IMR-90 (cell line): ENCODE data around the gene SP140L. TPM values are rescaled to one million over a fixed set of nuclear protein-coding genes. Genes with fewer than 3 reads are reported as not detected.

Source experiments
- ATAC-seq: fragments of 200-7000 bp; cut with Tn5 transposase; 2 replicates; pipeline ENCODE4 v1.9.1; 2020; ENCODE audit warnings: low read depth, mild to moderate bottlenecking, moderate library complexity
- BruUV-seq: library from RNA; stranded (reverse); fragments of 400-500 nt; replicated peaks from 2 replicates; lab custom pipeline; 2021; lab: Mats Ljungman, UMichigan
- CTCF ChIA-PET: fragments of 300-600 bp; formaldehyde crosslinking; extraction: SDS; loops from one replicate; lab custom pipeline; 2021; ENCODE audit warnings: antibody characterized with exemption; lab: Yijun Ruan, JAX
- POLR2A ChIA-PET: fragments of 300-600 bp; sonication (Branson Sonifier 250); formaldehyde crosslinking; loops from one replicate; lab custom pipeline; 2022; ENCODE audit warnings: antibody characterized with exemption; ENCODE audit not compliant: unreplicated experiment; lab: Charles Lee
- DNase-seq: peaks from one replicate; pipeline ENCODE4 v3.0.0; 2013
- H2AFZ ChIP-seq: replicated peaks from 2 replicates; pipeline ENCODE3; 2013; ENCODE audit warnings: low read length, mild to moderate bottlenecking; ENCODE audit not compliant: poor library complexity
- H2AK5ac ChIP-seq: 2 replicates; pipeline ENCODE4 v1.6.1; 2013; ENCODE audit warnings: low read depth, low read length, inconsistent platforms
- H2AK9ac ChIP-seq: replicated peaks from 2 replicates; pipeline ENCODE3; 2013; ENCODE audit warnings: mild to moderate bottlenecking, low read depth, low read length, moderate library complexity; ENCODE audit not compliant: poor library complexity
- H2BK120ac ChIP-seq: 2 replicates; pipeline ENCODE4 v1.6.1; 2013; ENCODE audit warnings: low read depth, low read length, inconsistent platforms
- H2BK15ac ChIP-seq: 3 replicates; pipeline ENCODE4 v1.6.1; 2013; ENCODE audit warnings: low read depth, low read length, inconsistent platforms
- H2BK20ac ChIP-seq: 2 replicates; pipeline ENCODE4 v1.6.1; 2013; ENCODE audit warnings: low read depth, mild to moderate bottlenecking, inconsistent platforms, low read length, moderate library complexity
- H2BK5ac ChIP-seq: 2 replicates; pipeline ENCODE4 v1.6.1; 2013; ENCODE audit warnings: mild to moderate bottlenecking, low read depth, low read length, inconsistent platforms; ENCODE audit not compliant: poor library complexity, severe bottlenecking
- H3K14ac ChIP-seq: replicated peaks from 2 replicates; pipeline ENCODE4 v1.6.1; 2013; ENCODE audit warnings: low read depth, low read length, inconsistent platforms
- H3K18ac ChIP-seq: 2 replicates; pipeline ENCODE4 v1.6.1; 2013; ENCODE audit warnings: low read depth, low read length, control low read depth
- H3K23ac ChIP-seq: 2 replicates; pipeline ENCODE4 v1.6.1; 2013; ENCODE audit warnings: low read depth, low read length, inconsistent platforms
- H3K27ac ChIP-seq: 2 replicates; pipeline ENCODE4 v1.5.1; 2013; ENCODE audit warnings: mild to moderate bottlenecking, control low read depth, low read length; ENCODE audit not compliant: insufficient read depth
- H3K27me3 ChIP-seq: 2 replicates; pipeline ENCODE4 v1.6.1; 2013; ENCODE audit warnings: low read length; ENCODE audit not compliant: control insufficient read depth, insufficient read depth
- H3K36me3 ChIP-seq: 2 replicates; pipeline ENCODE4 v1.6.1; 2013; ENCODE audit warnings: low read length, mixed read lengths; ENCODE audit not compliant: control insufficient read depth, insufficient read depth
- H3K4ac ChIP-seq: 2 replicates; pipeline ENCODE4 v1.6.1; 2013; ENCODE audit warnings: low read depth, low read length, inconsistent platforms
- H3K4me1 ChIP-seq: 2 replicates; pipeline ENCODE4 v1.6.1; 2013; ENCODE audit warnings: low read length, mixed read lengths; ENCODE audit not compliant: control insufficient read depth, insufficient read depth
- H3K4me2 ChIP-seq: 2 replicates; pipeline ENCODE4 v1.6.1; 2013; ENCODE audit warnings: low read depth, mild to moderate bottlenecking, control low read depth, low read length, moderate library complexity
- H3K4me3 ChIP-seq: 2 replicates; pipeline ENCODE4 v1.5.1; 2013; ENCODE audit warnings: low read depth, mild to moderate bottlenecking, control low read depth, low read length, moderate library complexity; ENCODE audit not compliant: insufficient read depth
- H3K56ac ChIP-seq: 2 replicates; pipeline ENCODE4 v1.6.1; 2013; ENCODE audit warnings: low read length, inconsistent platforms; ENCODE audit not compliant: insufficient read depth; ENCODE audit errors: extremely low read depth
- H3K79me1 ChIP-seq, 2 experiments: 2 replicates each; pipeline ENCODE4 v1.6.1; 2013; ENCODE audit warnings: low read length in 2 of 2, inconsistent platforms in 1 of 2, low read depth in 1 of 2
- H3K9ac ChIP-seq: 2 replicates; pipeline ENCODE4 v1.6.1; 2013; ENCODE audit warnings: low read depth, low read length, control low read depth
- H3K9me1 ChIP-seq: 2 replicates; pipeline ENCODE4 v1.6.1; 2013; ENCODE audit warnings: low read length, inconsistent platforms; ENCODE audit not compliant: insufficient read depth
- H3K9me3 ChIP-seq: 2 replicates; pipeline ENCODE4 v1.6.1; 2013; ENCODE audit warnings: low read length; ENCODE audit not compliant: control insufficient read depth, insufficient read depth
- H4K20me1 ChIP-seq: 2 replicates; pipeline ENCODE4 v1.6.1; 2013; ENCODE audit warnings: low read length, inconsistent platforms; ENCODE audit not compliant: insufficient read depth
- H4K5ac ChIP-seq: 2 replicates; pipeline ENCODE4 v1.6.1; 2013; ENCODE audit warnings: mild to moderate bottlenecking, low read depth, low read length, control low read depth
- H4K8ac ChIP-seq, 2 experiments: 2 replicates each; pipeline ENCODE4 v1.6.1; 2013; ENCODE audit warnings: low read depth in 2 of 2, low read length in 2 of 2, control low read depth in 1 of 2, inconsistent platforms in 1 of 2
- H4K91ac ChIP-seq: 2 replicates; pipeline ENCODE4 v1.6.1; 2013; ENCODE audit warnings: low read depth, low read length, inconsistent platforms; ENCODE audit not compliant: insufficient read depth
- CTCF ChIP-seq: conservative IDR thresholded peaks from 2 replicates; pipeline ENCODE4 v1.5.1; 2012; ENCODE audit warnings: mild to moderate bottlenecking, low read depth, low read length, improper control_type of control experiment
- WGBS, 2 experiments: methylation state at CpG; one replicate each; pipeline versions ENCODE4 v1.1.5 to v1.1.7; 2013; ENCODE audit warnings: missing lambda C conversion rate in 2 of 2; ENCODE audit not compliant: insufficient read length in 1 of 2; ENCODE audit errors: extremely low coverage in 2 of 2; 5-methylcytosine and 5-hydroxymethylcytosine counted together
- dilution Hi-C: fragments of 300-500 bp; cut with HindIII; formaldehyde crosslinking; loops from one replicate; pipeline ENCODE4 v1.14.3; 2018; ENCODE audit warnings: low sequenced_read_pairs; ENCODE audit not compliant: unreplicated experiment
- in situ Hi-C: fragments of 300-500 bp; cut with MboI; formaldehyde crosslinking; loops from 3 replicates; pipeline ENCODE4 v1.14.3; 2019; ENCODE audit warnings: low sequenced_read_pairs, inconsistent platforms, mixed read lengths
- intact Hi-C: fragments of 100-400 bp; cut with micrococcal nuclease; formaldehyde crosslinking; loops from 2 replicates; pipeline ENCODE4 v1.10.0; 2022
- polyA plus RNA-seq, 3 experiments: library from polyadenylated mRNA; depleted of rRNA; stranded (reverse); fragments of >200 nt; gene quantifications; 2 replicates each; pipeline ENCODE4 v1.2.3, GENCODE V29; 2012; ENCODE audit warnings: low replicate concordance in 1 of 3
- total RNA-seq: library from RNA; depleted of rRNA; stranded (reverse); fragments of >200 nt; gene quantifications from 2 replicates; pipeline ENCODE4 v1.2.3, GENCODE V29; 2012

The SP140L gene
- total and polyA plus RNA-seq, 2 of the 4 experiments (the other 2 are of a cell fraction), result 5.4 to 11.2 TPM

DNA sequence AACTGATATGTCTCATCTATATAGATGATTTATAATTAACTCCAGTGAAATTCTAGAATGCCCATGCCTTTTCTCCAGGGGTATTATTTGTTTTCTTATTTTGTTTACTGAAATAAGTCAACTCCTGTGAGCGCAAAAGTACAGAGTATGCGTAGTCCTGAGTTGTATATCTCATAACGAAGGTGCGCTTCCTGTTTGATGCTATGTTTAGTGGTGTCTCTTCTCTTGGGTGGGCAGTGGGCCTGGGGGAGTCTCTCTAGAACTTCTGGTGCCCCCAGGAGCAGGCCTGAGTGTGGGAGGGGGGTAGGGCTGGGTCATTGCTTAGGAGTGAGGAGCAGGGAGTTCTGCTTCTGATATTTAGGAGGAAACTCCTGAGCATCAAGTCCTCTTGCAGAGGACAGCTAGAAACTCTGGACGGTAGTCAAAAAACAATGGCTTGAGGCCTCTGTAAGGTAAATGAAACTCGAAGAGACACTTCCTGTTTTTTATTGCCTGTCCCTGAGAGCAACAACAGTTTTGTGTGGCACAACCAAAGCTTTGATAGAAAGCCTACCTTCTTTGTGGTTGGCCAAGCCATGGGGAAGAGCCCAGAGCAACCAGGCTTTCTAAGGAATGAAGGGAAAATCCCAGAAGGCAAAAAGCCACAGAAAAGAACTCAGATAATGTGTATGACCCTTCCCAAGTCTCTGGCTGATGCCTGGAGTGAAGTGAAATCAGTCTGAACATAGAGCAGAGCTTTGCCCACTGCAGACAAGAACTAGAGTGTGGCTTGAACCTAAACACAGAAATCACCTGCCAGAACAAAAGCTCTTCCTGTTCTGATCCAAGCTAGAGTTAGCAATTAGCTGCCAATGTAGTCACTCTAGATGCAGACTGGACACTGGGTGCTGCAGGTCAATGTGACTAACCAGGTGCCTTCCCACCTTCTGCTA lies 8.5 kb upstream of the SP140L start:
- no peak for DNase-seq
- ATAC-seq, result no peak
- Histone ChIP-seq H3K4me1 (no peaks in the 10 kb centered on the region), H3K79me1 (no peaks in the 10 kb centered on the region), H2AK9ac (no peak overlapping the region), H2AK5ac (no peak overlapping the region), H3K9ac (no peak overlapping the region), H4K20me1 (no peaks in the 10 kb centered on the region), H3K36me3 (no peaks in the 10 kb centered on the region), H2BK20ac (no peak overlapping the region), H4K8ac (no peak overlapping the region), H3K9me1 (no peaks in the 10 kb centered on the region), H2BK5ac (no peak overlapping the region), H2BK15ac (no peak overlapping the region), H3K56ac (no peak overlapping the region), H4K5ac (no peak overlapping the region), H3K4me3 (no peak overlapping the region), H3K23ac (no peak overlapping the region), H3K9me3 (peaks cover 4% of the 10 kb centered on the region; the same call in 1 of the 2 replicates), H3K4me2 (no peak overlapping the region), H2BK120ac (no peak overlapping the region), H2AFZ (no peak overlapping the region), H3K14ac (no peak overlapping the region), H3K27ac (no peak overlapping the region), H3K4ac (no peak overlapping the region), H3K27me3 (no peaks in the 10 kb centered on the region), H4K91ac (no peak overlapping the region), H3K18ac (no peak overlapping the region)
- no peak for TF ChIP-seq CTCF
- dilution Hi-C loops (no loop called here), in situ Hi-C loops (no loop called here), intact Hi-C loops (no loop called here)
- ChIA-PET CTCF (no interaction called here), POLR2A (no interaction called here)
- WGBS, 2 experiments, result 100% methylated on average over 1 of the region's 6 CpGs; no CpG with 5 or more reads in 1 of the 2 experiments
- BruUV-seq, result no TSS peak
